HG02884 (cell line): ENCODE measurements around the gene NDUFAF8.

Experiments
- ATAC-seq: cut with Tn5 transposase; IDR thresholded peaks from one replicate; pipeline ENCODE4 v1.9.1; 2021; ENCODE audit warnings: mild to moderate bottlenecking, moderate library complexity; ENCODE audit not compliant: unreplicated experiment

NDUFAF8 gene

DNA sequence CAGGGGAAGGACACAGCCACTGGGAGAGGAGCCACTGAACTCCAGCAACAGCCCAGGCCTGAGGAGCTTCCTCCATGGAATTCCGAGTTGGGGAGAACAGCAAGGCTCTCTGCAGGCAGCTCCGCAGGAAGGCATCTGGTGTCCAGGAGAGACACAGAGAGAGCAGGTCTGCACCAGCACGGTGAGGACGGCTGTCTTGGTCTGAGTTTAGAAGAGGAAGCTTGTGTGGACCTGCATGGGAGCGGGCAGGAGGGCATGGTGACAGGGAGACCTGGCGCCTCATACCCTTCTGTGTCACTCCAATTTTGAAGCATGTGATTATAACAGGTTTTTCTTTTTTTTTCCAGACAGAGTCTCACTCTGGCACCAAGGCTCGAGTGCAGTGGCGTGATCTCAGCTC lies 49.6 kb downstream of the NDUFAF8 start:
- no peak for ATAC-seq

DNA sequence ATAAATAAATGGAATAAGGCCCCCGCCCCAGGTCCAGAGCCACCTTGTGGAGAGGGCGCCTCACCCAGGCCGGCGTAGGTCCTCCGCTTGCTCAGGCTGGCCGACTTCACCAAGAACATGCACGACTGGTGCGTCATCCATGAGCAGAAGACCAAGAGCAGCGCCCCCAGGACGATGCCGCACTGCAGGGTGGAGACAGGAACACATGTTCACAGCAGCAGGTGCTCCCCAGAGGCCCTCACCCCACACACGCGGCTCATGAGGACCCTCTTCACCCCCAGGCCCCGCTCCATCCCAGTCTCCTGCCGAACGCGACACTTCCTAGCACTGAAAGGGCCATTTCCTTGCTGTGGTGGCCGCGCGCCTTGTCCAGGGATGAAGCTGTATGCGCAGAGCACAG lies 50.5 kb downstream of the NDUFAF8 start:
- no peak for ATAC-seq

DNA sequence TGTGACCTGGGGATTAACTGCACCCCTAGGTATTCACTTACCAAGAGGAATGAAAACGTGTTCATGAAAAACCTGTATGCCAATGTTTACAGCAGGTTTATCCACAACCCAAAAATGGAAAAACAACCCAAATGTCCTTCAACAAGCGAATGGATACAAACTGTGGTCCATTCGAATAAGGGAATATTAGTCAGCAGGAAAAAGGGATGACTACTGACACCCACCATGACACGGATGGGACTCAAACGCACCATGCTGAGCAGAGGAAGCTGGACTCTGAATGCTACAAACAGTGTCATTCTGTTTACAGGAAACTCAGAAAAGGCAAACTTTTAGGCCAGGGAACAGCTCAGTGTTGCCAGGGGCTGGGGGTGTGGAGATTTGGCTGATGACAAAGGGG lies 51.1 kb downstream of the NDUFAF8 start:
- ATAC-seq, result no peak
